ENCODE results near the gene RBP5. TPM values are rescaled to one million over a fixed set of nuclear protein-coding genes. Genes with fewer than 3 reads are reported as not detected.
"Not testable (repeated sequence)": the region's sequence is repeated elsewhere in the genome, so short reads cannot be mapped to it uniquely, and the experiment has no call there.

Gene RBP5
- total RNA-seq, 2 experiments from 2014 or later, result 0.86 to 1.8 TPM

DNA sequence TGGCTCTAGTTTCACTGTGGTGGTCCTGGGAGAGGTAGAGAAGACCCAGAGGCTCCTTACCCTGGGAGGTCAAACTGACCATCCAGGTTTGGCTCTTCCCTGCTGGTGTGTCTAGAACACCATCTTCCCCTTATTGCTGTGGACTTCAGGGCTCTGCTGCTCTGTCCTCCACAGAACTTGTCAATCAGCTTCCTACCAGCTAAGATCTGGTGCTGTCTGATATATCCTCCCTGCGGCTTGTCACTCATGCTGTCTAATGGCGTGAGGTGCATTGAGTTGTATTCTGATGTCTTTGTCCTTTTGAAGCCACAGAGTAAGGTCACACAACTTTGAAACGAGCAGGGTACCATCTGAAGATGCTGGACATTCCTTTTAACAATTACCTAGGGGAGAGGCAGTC lies 12.5 kb downstream of the RBP5 start:
- H3K27me3 Mint-ChIP-seq, result no peaks in the 10 kb centered on the region
- ChIA-PET POLR2A (no interaction called here), CTCF (no interaction called here)
- H3K27ac Mint-ChIP-seq, result no peak overlapping the region
- no peak overlapping the region for H3K4me3 Mint-ChIP-seq
- peaks cover 14% of the 10 kb centered on the region for H3K4me1 Mint-ChIP-seq
- no peaks in the 10 kb centered on the region for H3K9me3 Mint-ChIP-seq
- H3K36me3 Mint-ChIP-seq (ENCODE audit: low read depth), result peaks cover 56% of the 10 kb centered on the region
- DNase-seq, result no peak

DNA sequence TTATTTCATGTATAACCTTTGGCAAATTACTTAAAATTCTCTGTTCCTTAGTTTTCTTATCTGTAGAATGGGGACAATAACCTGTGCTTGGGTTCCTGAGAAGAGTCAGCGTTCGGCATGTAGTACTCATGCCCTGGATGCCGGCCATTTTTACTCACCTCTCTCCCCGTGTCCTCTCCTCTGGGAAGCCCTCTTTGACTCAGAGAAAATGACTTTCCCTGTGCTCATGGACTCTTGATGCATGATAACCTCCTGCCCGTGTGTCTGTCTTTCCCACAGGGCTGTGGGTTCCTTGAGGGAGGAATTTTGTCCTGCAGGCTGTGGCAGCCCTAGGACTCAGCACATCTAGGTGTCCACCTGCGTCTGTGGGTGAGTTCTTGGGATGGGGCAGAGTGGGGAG lies 13.8 kb downstream of the RBP5 start:
- Mint-ChIP-seq H3K9me3 (no peaks in the 10 kb centered on the region), H3K4me3 (no peak overlapping the region), H3K27ac (no peak overlapping the region), H3K4me1 (peaks cover 26% of the 10 kb centered on the region), H3K36me3 (ENCODE audit: low read depth) (peaks cover 62% of the 10 kb centered on the region), H3K27me3 (no peaks in the 10 kb centered on the region)
- no peak for DNase-seq
- CTCF ChIA-PET, result no interaction called here
- POLR2A ChIA-PET, result interaction anchor here (8.3 kb wide), 1 partner anchor 170 kb away, joined by 168 read pairs; the partner anchor contains the start of genes C12orf57 and RNU7-1

DNA sequence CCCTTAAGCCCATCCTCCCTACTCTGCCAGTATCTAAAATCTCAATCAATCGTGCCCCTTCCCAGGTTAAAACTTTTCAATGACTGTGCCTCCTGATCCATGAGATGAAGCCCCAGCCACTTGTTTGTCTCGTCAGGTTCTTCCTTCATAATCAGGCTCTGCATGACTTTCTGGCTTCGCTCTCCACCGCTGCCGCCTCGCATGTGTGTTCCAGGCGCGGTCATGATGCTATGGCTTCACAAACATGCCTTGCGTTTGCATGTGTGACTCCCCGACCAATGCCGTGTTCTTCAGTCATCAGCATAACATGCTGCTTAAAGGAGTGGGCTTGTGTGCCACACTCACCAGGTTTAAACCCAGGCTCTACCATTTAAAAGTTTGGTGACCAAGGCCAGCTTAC lies 14.7 kb downstream of the RBP5 start:
- H3K9me3 Mint-ChIP-seq, result no peaks in the 10 kb centered on the region
- peaks cover 33% of the 10 kb centered on the region for H3K4me1 Mint-ChIP-seq
- no peak for DNase-seq
- ChIA-PET CTCF (interaction anchor here (0.5 to 3.2 kb wide), 16 partner anchors 11 to 305 kb away, joined by 3 to 15 read pairs (median 5); partner anchors contain the start of genes C12orf57, C1S, CLSTN3 and RBP5), POLR2A (interaction anchor here (0.7 to 8.3 kb wide), 4 partner anchors 169 to 262 kb away, joined by 3 to 168 read pairs (median 7); partner anchors contain the start of genes C12orf57, RNU7-1, SPSB2 and USP5)
- peaks cover 62% of the 10 kb centered on the region for H3K36me3 Mint-ChIP-seq (ENCODE audit: low read depth)
- no peak overlapping the region for H3K27ac Mint-ChIP-seq
- H3K4me3 Mint-ChIP-seq, result no peak overlapping the region
- no peaks in the 10 kb centered on the region for H3K27me3 Mint-ChIP-seq

DNA sequence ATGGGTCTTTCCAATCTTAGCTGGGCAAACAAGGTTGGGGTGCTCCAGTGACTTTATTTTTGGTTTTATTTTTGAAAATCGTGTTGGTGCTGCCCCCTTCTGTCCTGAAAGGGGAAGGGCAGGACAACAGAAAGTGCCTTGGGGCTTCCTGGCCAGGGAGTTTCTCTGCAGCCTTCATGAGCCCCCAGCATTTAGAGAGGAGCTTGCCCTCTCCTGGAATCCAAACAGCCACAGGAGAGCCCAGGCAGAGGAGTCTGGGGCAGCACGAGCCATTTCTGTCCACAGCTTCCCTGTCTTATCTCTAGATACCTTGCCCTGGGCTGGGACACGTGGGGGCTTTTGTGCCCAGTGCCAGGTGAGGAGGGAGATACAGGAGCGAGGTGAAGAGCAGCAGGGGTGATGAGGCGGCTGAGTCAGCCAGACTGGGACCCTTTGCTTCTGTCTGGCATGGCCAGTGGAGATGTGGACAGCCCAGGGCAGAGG lies 15.3 kb downstream of the RBP5 start:
- peak; percentile 48 for DNase-seq
- Mint-ChIP-seq H3K4me1 (peaks cover 33% of the 10 kb centered on the region), H3K36me3 (ENCODE audit: low read depth) (peaks cover 59% of the 10 kb centered on the region), H3K4me3 (no peak overlapping the region), H3K27me3 (no peaks in the 10 kb centered on the region), H3K27ac (no peak overlapping the region), H3K9me3 (no peaks in the 10 kb centered on the region)
- ChIA-PET CTCF (interaction anchor here (0.5 to 3.2 kb wide), 28 partner anchors 12 to 1113 kb away, joined by 3 to 15 read pairs (median 4); partner anchors contain the start of genes C12orf57, C1S, CLSTN3 and RBP5), POLR2A (interaction anchor here (0.7 to 8.3 kb wide), 7 partner anchors 10 to 262 kb away, joined by 3 to 168 read pairs (median 3); partner anchors contain the start of genes C12orf57, RNU7-1, SPSB2 and USP5)

DNA sequence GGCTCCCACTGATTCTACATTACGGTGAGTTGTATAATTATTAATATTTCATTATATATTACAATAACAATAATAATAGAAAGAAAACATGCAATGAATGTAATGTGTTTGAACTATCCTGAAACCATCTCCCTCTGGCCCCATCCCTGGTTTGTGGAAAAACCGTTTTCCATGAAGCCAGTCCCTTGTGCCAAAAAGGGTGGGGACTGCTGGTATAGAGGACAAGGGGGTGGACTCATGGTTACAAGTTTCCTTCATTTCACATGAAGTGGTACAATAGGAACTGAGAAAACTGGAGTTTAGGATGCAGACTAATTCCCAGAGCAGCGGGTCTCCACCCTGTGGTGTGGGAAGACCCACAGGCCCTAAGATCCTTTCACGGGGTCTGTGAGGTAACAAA lies 16.6 kb downstream of the RBP5 start:
- Mint-ChIP-seq H3K27me3 (no peaks in the 10 kb centered on the region), H3K36me3 (ENCODE audit: low read depth) (peaks cover 54% of the 10 kb centered on the region), H3K4me3 (no peak overlapping the region), H3K4me1 (peaks cover 40% of the 10 kb centered on the region), H3K27ac (no peak overlapping the region), H3K9me3 (no peaks in the 10 kb centered on the region)
- ChIA-PET CTCF (interaction anchor here (1.0 to 3.2 kb wide), 15 partner anchors 18 to 261 kb away, joined by 3 to 14 read pairs (median 4); partner anchors contain the start of genes C12orf57, CDCA3, CLSTN3 and RBP5), POLR2A (interaction anchor here (0.9 to 8.3 kb wide), 4 partner anchors 9 to 186 kb away, joined by 3 to 168 read pairs (median 8); partner anchors contain the start of genes C12orf57 and RNU7-1)
- DNase-seq, result no peak

DNA sequence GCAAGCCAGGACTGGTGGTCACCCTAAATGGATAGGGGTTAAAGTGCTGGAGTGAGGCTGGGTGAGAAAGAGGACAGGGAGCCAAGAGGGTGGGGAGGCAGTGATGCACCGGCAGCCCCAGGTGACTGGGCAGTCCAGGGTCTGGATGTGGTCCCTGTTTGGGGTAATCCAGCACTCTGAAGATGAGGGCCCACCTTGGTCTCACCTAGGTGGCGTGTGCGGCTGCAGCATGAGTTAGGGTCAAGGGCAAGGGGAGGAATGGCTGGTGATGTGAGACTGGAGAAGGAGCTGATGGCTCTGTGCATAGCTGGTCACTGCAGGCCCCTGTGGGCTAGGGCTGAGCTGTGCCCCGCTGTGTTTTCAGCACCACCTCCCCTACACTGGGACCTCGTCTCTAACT lies 18.0 kb downstream of the RBP5 start:
- POLR2A ChIA-PET, result interaction anchor here (1.0 to 8.3 kb wide), 5 partner anchors 15 to 206 kb away, joined by 3 to 168 read pairs (median 3); partner anchors contain the start of genes C12orf57, LRRC23 and RNU7-1
- H3K27ac Mint-ChIP-seq, result no peak overlapping the region

DNA sequence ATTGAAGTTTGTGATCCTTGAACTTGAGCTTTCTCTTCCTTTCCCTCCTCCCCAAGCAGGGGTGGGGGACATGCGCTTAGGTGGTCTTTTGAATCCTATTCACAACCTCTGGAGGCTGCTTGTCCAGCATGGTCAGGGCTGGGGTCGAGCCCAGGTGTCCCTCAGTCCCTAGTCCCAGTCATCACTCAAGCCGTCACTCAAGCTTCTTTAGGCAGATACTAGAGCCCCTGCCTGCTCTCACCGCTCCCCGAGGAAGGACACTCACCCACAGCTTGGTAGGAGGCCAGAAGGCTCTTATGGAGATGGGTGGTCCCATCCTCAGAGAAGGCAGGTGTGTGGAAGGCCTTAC lies 19.1 kb downstream of the RBP5 start:
- peaks cover 14% of the 10 kb centered on the region for H3K9me3 Mint-ChIP-seq
- DNase-seq, result no peak
- ChIA-PET CTCF (interaction anchor here (0.8 to 3.7 kb wide), 15 partner anchors 8 to 258 kb away, joined by 3 to 41 read pairs (median 4); partner anchors contain the start of genes C12orf57, C1R, CDCA3 and LPCAT3), POLR2A (interaction anchor here (1.2 to 8.3 kb wide), 10 partner anchors 17 to 318 kb away, joined by 3 to 168 read pairs (median 16); partner anchors contain the start of genes C12orf57, C1R, CDCA3 and CLSTN3)
- H3K27me3 Mint-ChIP-seq, result no peaks in the 10 kb centered on the region
- peak overlapping the region; percentile 81 for H3K27ac Mint-ChIP-seq
- peaks cover 62% of the 10 kb centered on the region for H3K4me1 Mint-ChIP-seq
- H3K4me3 Mint-ChIP-seq, result peak overlapping the region; percentile 91
- H3K36me3 Mint-ChIP-seq (ENCODE audit: low read depth), result peaks cover 55% of the 10 kb centered on the region

More for the DNA sequence above, 18.0 kb downstream of the RBP5 start:
- no peak overlapping the region for H3K4me3 Mint-ChIP-seq
- CTCF ChIA-PET, result interaction anchor here (0.9 to 3.2 kb wide), 8 partner anchors 31 to 259 kb away, joined by 3 to 14 read pairs (median 4); partner anchors contain the start of genes C12orf57, CDCA3 and RNU7-1
- peaks cover 11% of the 10 kb centered on the region for H3K9me3 Mint-ChIP-seq
- no peaks in the 10 kb centered on the region for H3K27me3 Mint-ChIP-seq
- H3K4me1 Mint-ChIP-seq, result peaks cover 53% of the 10 kb centered on the region
- H3K36me3 Mint-ChIP-seq (ENCODE audit: low read depth), result peaks cover 56% of the 10 kb centered on the region
- DNase-seq, result no peak

DNA sequence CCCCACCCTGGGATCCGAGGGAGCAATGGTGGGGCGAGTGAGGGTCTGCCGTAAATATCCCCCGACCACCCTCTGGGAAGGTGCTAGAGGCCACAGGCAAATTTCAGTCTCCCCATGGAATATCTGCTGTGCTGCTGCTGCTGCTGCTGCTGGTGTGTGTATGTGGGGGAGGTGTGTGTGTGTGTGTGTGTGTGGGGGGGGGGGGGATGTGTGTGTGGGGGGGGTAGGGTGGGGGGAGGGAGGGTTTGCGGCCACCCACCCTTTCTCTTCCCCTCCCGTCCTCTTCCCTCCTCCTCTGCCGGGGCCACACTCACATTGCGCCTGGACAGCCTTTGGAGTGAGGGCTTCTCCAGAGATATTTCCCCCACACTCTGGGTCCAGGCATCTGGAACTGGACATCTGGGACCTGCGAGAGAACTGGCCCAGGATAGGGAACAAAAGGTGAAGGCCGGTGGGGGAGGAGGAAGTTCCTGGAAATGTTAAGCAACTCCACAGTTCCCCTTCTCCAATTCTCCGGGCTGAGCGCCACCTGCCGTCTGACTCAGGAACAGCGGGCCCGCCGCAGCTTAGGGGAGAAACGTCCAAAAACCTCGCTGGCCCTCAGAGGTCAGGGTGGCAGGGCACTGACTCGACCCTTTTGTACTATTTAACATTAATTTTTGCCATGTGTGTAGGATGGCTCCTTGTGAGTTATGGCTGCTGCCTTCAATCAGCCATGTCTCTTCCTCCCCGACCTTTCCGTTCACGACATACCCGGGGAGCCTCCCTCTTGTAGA lies 19.7 kb downstream of the RBP5 start, which contains the start of gene C1RL:
Gene C1RL (minus strand): TSS at position 419 of the 776 bp plus-strand sequence. CDS start 34 bp downstream, at position 385.
- POLR2A ChIA-PET, result interaction anchor here (0.9 to 8.3 kb wide), 29 partner anchors 13 to 638 kb away, joined by 3 to 168 read pairs (median 6); partner anchors contain the start of genes C12orf57, C1R, CDCA3 and CLSTN3
- Mint-ChIP-seq H3K9me3 (peaks cover 14% of the 10 kb centered on the region), H3K4me3 (peak within 1 kb of the TSS; percentile 91), H3K27me3 (no peaks in the 10 kb centered on the region), H3K36me3 (ENCODE audit: low read depth) (peaks cover 51% of the 10 kb centered on the region), H3K27ac (peak within 1 kb of the TSS; percentile 94), H3K4me1 (peaks cover 61% of the 10 kb centered on the region)
- CTCF ChIA-PET, result interaction anchor here (0.8 to 3.7 kb wide), 28 partner anchors 8 to 257 kb away, joined by 3 to 41 read pairs (median 4); partner anchors contain the start of genes C12orf57, C1R, CDCA3 and LPCAT3
- DNase-seq, result peak; percentile 83

DNA sequence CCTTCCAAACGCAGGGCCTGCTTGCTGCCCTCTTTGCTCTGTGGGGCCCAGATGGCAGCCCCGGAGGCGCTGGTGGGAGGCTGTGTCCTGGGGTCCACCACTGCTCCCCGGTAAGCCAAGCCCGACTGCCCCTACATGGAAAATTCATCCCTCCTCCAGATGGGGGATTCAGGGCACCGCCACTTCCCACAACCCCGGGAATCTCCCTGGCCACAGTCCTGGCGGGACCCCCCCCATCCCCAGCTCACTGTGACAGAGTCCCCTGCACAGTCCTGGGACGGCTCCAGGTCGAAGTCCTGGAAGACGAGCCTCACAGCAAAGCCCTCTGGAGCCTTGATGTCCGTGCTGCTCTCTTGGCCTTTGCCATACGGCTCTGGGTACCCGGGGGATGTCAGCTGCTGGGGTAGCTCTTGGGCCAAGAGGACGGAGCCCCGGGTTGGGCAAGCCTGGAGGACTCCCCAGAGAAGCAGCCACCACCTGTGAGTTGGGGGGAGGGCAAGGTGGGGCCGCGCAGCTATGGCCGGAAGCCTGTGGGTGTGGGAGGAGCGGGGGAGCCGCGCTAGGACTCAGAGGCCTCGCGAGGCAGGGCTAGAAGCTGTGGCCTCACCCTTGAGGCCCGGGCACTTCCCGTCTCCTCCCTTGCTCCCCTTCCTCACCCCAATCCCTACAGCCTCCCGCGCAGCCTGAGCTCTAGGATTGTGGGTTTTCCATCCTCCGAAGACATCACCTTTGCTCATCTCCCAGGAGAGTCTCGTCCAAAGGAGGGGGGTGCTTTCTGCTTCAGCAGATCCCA lies 20.5 kb downstream of the RBP5 start:
- peak; percentile 87 for DNase-seq
- Mint-ChIP-seq H3K4me1 (peaks cover 62% of the 10 kb centered on the region), H3K27me3 (no peaks in the 10 kb centered on the region), H3K4me3 (peak overlapping the region; percentile 91), H3K36me3 (ENCODE audit: low read depth) (peaks cover 53% of the 10 kb centered on the region), H3K27ac (peak overlapping the region; percentile 94), H3K9me3 (peaks cover 14% of the 10 kb centered on the region)
- ChIA-PET POLR2A (interaction anchor here (0.5 to 8.3 kb wide), 36 partner anchors 12 to 850 kb away, joined by 3 to 168 read pairs (median 5); partner anchors contain the start of genes C12orf57, C1R, CDCA3 and CLSTN3), CTCF (interaction anchor here (0.6 to 3.7 kb wide), 26 partner anchors 9 to 342 kb away, joined by 3 to 41 read pairs (median 4); partner anchors contain the start of genes C12orf57, C1R, CDCA3 and LPCAT3)

DNA sequence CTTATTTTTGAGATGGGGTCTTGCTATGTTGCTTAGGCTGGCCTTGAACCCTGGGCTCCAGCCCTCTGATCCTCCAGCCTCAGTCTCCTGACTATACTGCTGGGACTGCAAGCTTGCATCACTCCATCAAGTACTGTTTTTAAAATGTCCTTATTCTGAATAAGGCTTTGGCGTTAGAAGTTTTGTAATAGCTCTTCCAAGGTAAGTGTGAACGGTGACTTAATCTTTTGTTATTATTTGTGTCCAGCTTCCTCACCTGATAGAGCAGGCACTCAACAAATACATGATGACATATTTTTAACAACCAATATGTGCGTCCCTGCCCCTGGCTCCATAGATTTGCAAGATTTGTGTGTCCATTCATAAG lies 21.1 kb downstream of the RBP5 start:
- Mint-ChIP-seq H3K36me3 (ENCODE audit: low read depth) (peaks cover 56% of the 10 kb centered on the region), H3K9me3 (peaks cover 14% of the 10 kb centered on the region)
- CTCF ChIA-PET, result interaction anchor here (0.9 to 3.7 kb wide), 17 partner anchors 10 to 341 kb away, joined by 3 to 41 read pairs (median 6); partner anchors contain the start of genes C12orf57, C1R, LPCAT3 and RNU7-1

DNA sequence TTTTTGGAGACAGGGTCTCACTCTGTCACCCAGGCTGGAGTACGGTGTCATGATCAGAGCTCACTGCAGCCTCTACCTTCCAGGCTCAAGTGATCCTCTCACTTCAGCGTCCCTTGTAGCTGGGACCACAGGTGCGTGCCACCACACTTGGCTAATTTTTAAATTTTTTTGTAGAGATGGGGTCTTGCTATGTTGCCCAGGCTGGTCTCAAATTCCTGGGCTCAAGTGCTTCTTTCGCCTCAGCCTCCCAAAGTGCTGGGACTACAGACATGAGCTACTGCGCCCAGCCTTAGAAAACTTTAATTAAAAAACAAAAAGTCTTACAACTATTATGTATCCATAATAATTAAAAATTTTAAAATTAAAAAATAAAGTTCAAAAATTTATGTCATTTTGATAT lies 21.5 kb downstream of the RBP5 start:
- H3K9me3 Mint-ChIP-seq, result peaks cover 14% of the 10 kb centered on the region
- H3K36me3 Mint-ChIP-seq (ENCODE audit: low read depth), result peaks cover 60% of the 10 kb centered on the region
- peak overlapping the region; percentile 36 for H3K27ac Mint-ChIP-seq
- not testable (repeated sequence) for H3K27me3 Mint-ChIP-seq, DNase-seq
- H3K4me3 Mint-ChIP-seq, result peak overlapping the region; percentile 26
- peaks cover 67% of the 10 kb centered on the region for H3K4me1 Mint-ChIP-seq
- POLR2A ChIA-PET, result interaction anchor here (1.2 to 8.3 kb wide), 14 partner anchors 11 to 255 kb away, joined by 3 to 168 read pairs (median 12); partner anchors contain the start of genes C12orf57, CDCA3, CLSTN3 and LPCAT3
- CTCF ChIA-PET, result interaction anchor here (0.9 to 3.7 kb wide), 13 partner anchors 10 to 341 kb away, joined by 3 to 41 read pairs (median 6); partner anchors contain the start of genes C12orf57, C1R, LPCAT3 and RNU7-1

More for the DNA sequence above, 21.1 kb downstream of the RBP5 start:
- H3K4me3 Mint-ChIP-seq, result peak overlapping the region; percentile 91
- POLR2A ChIA-PET, result interaction anchor here (0.8 to 8.3 kb wide), 29 partner anchors 12 to 572 kb away, joined by 3 to 168 read pairs (median 6); partner anchors contain the start of genes C12orf57, CDCA3, CLSTN3 and EMG1
- DNase-seq, result no peak
- H3K27me3 Mint-ChIP-seq, result no peaks in the 10 kb centered on the region
- peaks cover 64% of the 10 kb centered on the region for H3K4me1 Mint-ChIP-seq
- peak overlapping the region; percentile 94 for H3K27ac Mint-ChIP-seq
